Mesendoderm (in vitro differentiated cells): ENCODE results near the gene VAMP2.

ENCODE experiments used
- DNase-seq: peaks from one replicate; pipeline ENCODE4 v3.0.0; 2013
- H2AK5ac ChIP-seq: 2 replicates; pipeline ENCODE4 v1.6.1; 2013; ENCODE audit warnings: low read length, inconsistent platforms
- H2BK120ac ChIP-seq: 2 replicates; pipeline ENCODE4 v1.6.1; 2013; ENCODE audit warnings: low read depth, mild to moderate bottlenecking, low read length, moderate library complexity, mixed read lengths
- H2BK15ac ChIP-seq: replicated peaks from 2 replicates; pipeline ENCODE4 v1.6.1; 2013; ENCODE audit warnings: low read depth, mild to moderate bottlenecking, moderate library complexity
- H2BK5ac ChIP-seq: 2 replicates; pipeline ENCODE4 v1.6.1; 2013; ENCODE audit warnings: low read length, inconsistent platforms
- H3K18ac ChIP-seq: 2 replicates; pipeline ENCODE4 v1.6.1; 2013; ENCODE audit warnings: mild to moderate bottlenecking, low read length, mixed read lengths
- H3K23ac ChIP-seq: one replicate; pipeline ENCODE4 v1.6.1; 2013; ENCODE audit warnings: low read length
- H3K27ac ChIP-seq: 2 replicates; pipeline ENCODE4 v1.5.1; 2013; ENCODE audit warnings: low read depth, mild to moderate bottlenecking, inconsistent platforms, low read length, moderate library complexity
- H3K27me3 ChIP-seq: 2 replicates; pipeline ENCODE4 v1.6.1; 2013; ENCODE audit warnings: low read length, control low read depth, mild to moderate bottlenecking, inconsistent platforms; ENCODE audit not compliant: insufficient read depth, poor library complexity
- H3K36me3 ChIP-seq: 2 replicates; pipeline ENCODE4 v1.6.1; 2013; ENCODE audit warnings: low read length, inconsistent platforms; ENCODE audit not compliant: control insufficient read depth, insufficient read depth
- H3K4ac ChIP-seq: one replicate; pipeline ENCODE4 v1.6.1; 2013; ENCODE audit warnings: low read depth, mild to moderate bottlenecking, low read length, moderate library complexity
- H3K4me1 ChIP-seq: 2 replicates; pipeline ENCODE4 v1.6.1; 2013; ENCODE audit warnings: low read depth, low read length, inconsistent platforms; ENCODE audit not compliant: control insufficient read depth
- H3K4me2 ChIP-seq: 2 replicates; pipeline ENCODE4 v1.6.1; 2013; ENCODE audit warnings: low read length
- H3K4me3 ChIP-seq: 2 replicates; pipeline ENCODE4 v1.5.1; 2013; ENCODE audit warnings: mild to moderate bottlenecking, low read length
- H3K56ac ChIP-seq: one replicate; pipeline ENCODE4 v1.6.1; 2013; ENCODE audit warnings: low read length
- H3K79me1 ChIP-seq: 2 replicates; pipeline ENCODE4 v1.6.1; 2013; ENCODE audit warnings: low read length, inconsistent platforms
- H3K79me2 ChIP-seq: 2 replicates; pipeline ENCODE4 v1.6.1; 2013; ENCODE audit warnings: mild to moderate bottlenecking, low read length; ENCODE audit not compliant: control insufficient read depth, insufficient read depth
- H3K9ac ChIP-seq: 2 replicates; pipeline ENCODE4 v1.6.1; 2013; ENCODE audit warnings: low read length, inconsistent platforms
- H4K5ac ChIP-seq: one replicate; pipeline ENCODE4 v1.6.1; 2013; ENCODE audit warnings: low read length
- H4K8ac ChIP-seq: one replicate; pipeline ENCODE4 v1.6.1; 2013; ENCODE audit warnings: low read depth, mild to moderate bottlenecking, control low read depth, low read length, moderate library complexity
- WGBS: extraction: QIAGEN DNeasy Blood & Tissue Kit; methylation state at CpG from one replicate; pipeline ENCODE4 v1.1.7; 2013; ENCODE audit warnings: low lambda C conversion rate, missing lambda C conversion rate; ENCODE audit not compliant: insufficient coverage; ENCODE audit errors: extremely low coverage; 5-methylcytosine and 5-hydroxymethylcytosine counted together

Gene VAMP2

DNA sequence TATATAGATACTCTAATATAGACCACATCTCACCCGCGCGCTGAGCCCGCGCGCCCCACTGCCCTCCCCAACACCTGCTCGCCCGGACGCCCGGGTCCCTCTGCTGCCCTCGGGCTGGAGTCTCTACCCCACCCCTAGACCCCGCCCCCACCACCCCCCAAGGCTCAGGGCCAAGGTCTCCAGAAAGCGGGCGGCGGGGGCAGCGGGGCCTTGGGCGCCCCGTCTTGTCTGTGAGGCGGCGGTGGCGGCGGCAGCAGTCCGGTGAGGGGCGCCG is 41.4 kb downstream of the VAMP2 start:
- peak overlapping the region; percentile 83 for H3K4me2 ChIP-seq
- WGBS = no CpG with 5 or more reads among the region's 25 CpGs
- peaks cover 26% of the 10 kb centered on the region for H3K27me3 ChIP-seq
- no peaks in the 10 kb centered on the region for H3K79me1 ChIP-seq
- no peak overlapping the region for H3K56ac ChIP-seq
- no peak overlapping the region for H3K4ac ChIP-seq
- no peak for DNase-seq
- no peak overlapping the region for H2BK120ac ChIP-seq
- no peaks in the 10 kb centered on the region for H3K36me3 ChIP-seq
- H2BK15ac ChIP-seq = no peak overlapping the region
- no peaks in the 10 kb centered on the region for H3K79me2 ChIP-seq
- H2AK5ac ChIP-seq = no peak overlapping the region
- no peak overlapping the region for H4K8ac ChIP-seq
- no peak overlapping the region for H3K23ac ChIP-seq
- H3K27ac ChIP-seq = no peak overlapping the region
- no peak overlapping the region for H4K5ac ChIP-seq
- no peak overlapping the region for H3K4me3 ChIP-seq
- H3K18ac ChIP-seq = no peak overlapping the region
- peaks cover 4% of the 10 kb centered on the region for H3K4me1 ChIP-seq
- H2BK5ac ChIP-seq = no peak overlapping the region
- no peak overlapping the region for H3K9ac ChIP-seq

- Histone ChIP-seq H3K4ac (no peak overlapping the region), H3K27me3 (peaks cover 31% of the 10 kb centered on the region), H3K23ac (no peak overlapping the region), H3K18ac (no peak overlapping the region), H3K4me2 (peak overlapping the region; percentile 83), H4K5ac (no peak overlapping the region), H3K79me1 (no peaks in the 10 kb centered on the region), H4K8ac (no peak overlapping the region), H3K4me1 (peaks cover 4% of the 10 kb centered on the region), H2BK5ac (no peak overlapping the region), H3K9ac (peak overlapping the region; percentile 39), H3K27ac (no peak overlapping the region), H2AK5ac (no peak overlapping the region), H3K36me3 (no peaks in the 10 kb centered on the region), H2BK15ac (no peak overlapping the region), H3K79me2 (no peaks in the 10 kb centered on the region), H3K4me3 (peak overlapping the region; percentile 22), H3K56ac (peak overlapping the region; percentile 38), H2BK120ac (no peak overlapping the region)
- peak; percentile 93 for DNase-seq
- no CpG with 5 or more reads among the region's 40 CpGs for WGBS
These were observed 42.0 kb downstream of the VAMP2 start for GRCh38 chr17:8120520-8121406.

DNA sequence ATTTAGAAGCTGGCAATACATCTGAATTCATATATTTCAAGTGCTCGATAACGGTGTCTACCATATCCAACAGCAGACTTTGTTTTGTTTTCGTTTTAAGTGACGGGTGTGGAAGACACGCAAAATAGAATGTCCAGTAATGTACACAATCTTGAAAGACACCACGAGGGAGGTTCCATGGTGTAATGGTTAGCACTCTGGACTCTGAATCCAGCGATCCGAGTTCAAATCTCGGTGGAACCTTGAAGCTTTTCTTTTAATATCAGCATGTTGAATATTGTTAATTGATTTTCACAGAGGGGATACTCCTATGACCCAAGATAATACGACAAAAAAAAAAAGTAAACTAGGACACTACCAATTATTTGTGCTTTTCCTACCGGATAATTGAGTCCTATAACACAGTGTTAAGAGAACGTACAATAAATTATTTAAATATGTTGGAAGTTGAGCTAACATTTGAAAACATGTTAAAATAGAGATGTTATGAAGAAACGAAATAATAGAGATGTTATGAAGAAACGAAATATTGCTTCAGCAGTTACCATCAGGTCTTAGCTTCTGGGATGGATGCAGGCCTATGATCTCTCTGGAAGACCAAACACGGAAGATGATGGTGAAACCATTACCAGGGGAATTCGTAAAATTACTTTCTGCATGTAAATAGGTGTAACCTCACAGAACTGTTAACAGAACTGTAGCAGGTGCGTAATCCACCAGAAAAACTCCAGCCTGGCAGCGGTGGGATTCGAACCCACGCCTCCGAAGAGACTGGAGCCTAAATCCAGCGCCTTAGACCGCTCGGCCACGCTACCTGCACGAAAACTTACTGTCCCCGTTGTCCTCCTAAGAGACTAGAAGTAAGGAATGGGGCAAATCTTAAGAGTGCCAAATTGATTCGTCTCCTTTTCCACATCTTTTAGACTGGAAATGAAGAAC is 42.9 kb downstream of the VAMP2 start:
- Histone ChIP-seq H3K79me2 (no peaks in the 10 kb centered on the region), H3K4me3 (peak overlapping the region; percentile 22), H3K23ac (no peak overlapping the region), H4K5ac (no peak overlapping the region), H3K56ac (peak overlapping the region; percentile 38), H3K79me1 (no peaks in the 10 kb centered on the region), H3K27ac (no peak overlapping the region), H3K4me1 (peaks cover under 1% of the 10 kb centered on the region), H3K36me3 (no peaks in the 10 kb centered on the region), H2BK15ac (no peak overlapping the region), H2BK120ac (no peak overlapping the region), H2BK5ac (no peak overlapping the region), H3K9ac (peak overlapping the region; percentile 36), H3K27me3 (peaks cover 32% of the 10 kb centered on the region), H4K8ac (no peak overlapping the region), H3K4me2 (peak overlapping the region; percentile 45), H3K4ac (no peak overlapping the region), H2AK5ac (no peak overlapping the region), H3K18ac (no peak overlapping the region)
- WGBS = no CpG with 5 or more reads among the region's 28 CpGs
- DNase-seq = peak; percentile 96

GRCh38 chr17:8118769-8119580 is 43.8 kb downstream of the VAMP2 start:
- Histone ChIP-seq H4K8ac (no peak overlapping the region), H3K18ac (no peak overlapping the region), H3K27ac (no peak overlapping the region), H3K79me1 (no peaks in the 10 kb centered on the region), H3K27me3 (peaks cover 29% of the 10 kb centered on the region), H4K5ac (no peak overlapping the region), H3K4ac (no peak overlapping the region), H3K56ac (peak overlapping the region; percentile 51), H3K23ac (no peak overlapping the region), H2BK5ac (no peak overlapping the region), H2BK120ac (no peak overlapping the region), H2AK5ac (no peak overlapping the region), H3K9ac (peak overlapping the region; percentile 51), H3K4me2 (peak overlapping the region; percentile 95), H2BK15ac (no peak overlapping the region), H3K36me3 (no peaks in the 10 kb centered on the region), H3K4me3 (peak overlapping the region; percentile 57), H3K79me2 (no peaks in the 10 kb centered on the region), H3K4me1 (no peaks in the 10 kb centered on the region)
- 97% methylated on average over 2 of the region's 38 CpGs for WGBS
- DNase-seq = peak; percentile 86

DNA sequence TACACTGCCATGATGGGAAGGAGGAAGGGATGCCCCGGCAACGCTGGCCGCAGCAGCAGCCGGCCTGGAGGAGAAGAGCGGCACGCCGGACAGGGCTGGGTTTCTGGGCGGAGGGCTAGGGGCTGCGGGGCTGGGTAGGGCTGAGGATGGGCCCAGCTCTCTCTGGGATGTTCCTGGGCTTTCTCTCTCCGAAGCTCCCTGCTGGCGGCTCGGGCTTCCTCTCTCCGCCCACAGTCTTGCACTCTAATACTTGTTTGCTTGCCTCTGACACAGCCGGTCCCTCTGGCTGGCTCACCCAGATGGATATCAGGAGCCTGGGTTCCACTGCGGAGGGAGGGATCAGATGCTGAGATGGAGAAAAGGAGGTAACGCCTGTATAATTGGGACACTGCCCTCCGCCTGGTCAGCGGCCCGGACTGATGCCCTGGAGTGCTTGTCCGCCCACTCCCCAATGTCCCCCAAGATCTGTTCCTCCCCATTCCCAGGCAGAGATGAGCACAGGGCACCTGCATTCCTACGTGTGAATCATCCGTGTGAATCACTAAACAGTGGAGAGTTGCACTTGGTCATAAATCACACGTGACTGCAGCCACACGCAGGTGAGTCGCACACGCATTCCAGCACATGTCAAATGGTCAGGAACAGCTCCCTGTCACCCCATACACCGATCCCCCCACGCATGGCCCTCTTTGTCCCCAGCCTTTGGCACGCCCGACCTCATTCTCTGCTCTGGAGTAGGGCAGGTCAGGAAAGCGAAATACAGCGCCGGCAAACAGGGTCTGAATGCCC is 44.6 kb downstream of the VAMP2 start, which contains the start of gene ALOXE3:
ALOXE3 (minus strand) TSS at position 535 of the 789 bp plus-strand sequence; CDS start at position 11, 524 bp downstream.
- Histone ChIP-seq H2BK15ac (no peak within 1 kb of the TSS), H3K36me3 (no peaks in the 10 kb centered on the region), H3K27ac (no peak within 1 kb of the TSS), H3K27me3 (peaks cover 26% of the 10 kb centered on the region), H3K4me1 (no peaks in the 10 kb centered on the region), H3K4me3 (peak within 1 kb of the TSS; percentile 57), H2AK5ac (no peak within 1 kb of the TSS), H4K8ac (no peak within 1 kb of the TSS), H3K79me1 (no peaks in the 10 kb centered on the region), H3K79me2 (no peaks in the 10 kb centered on the region), H4K5ac (no peak within 1 kb of the TSS), H3K4ac (no peak within 1 kb of the TSS), H3K9ac (peak within 1 kb of the TSS; percentile 51), H3K56ac (peak within 1 kb of the TSS; percentile 72), H3K23ac (no peak within 1 kb of the TSS), H2BK5ac (no peak within 1 kb of the TSS), H2BK120ac (no peak within 1 kb of the TSS), H3K18ac (no peak within 1 kb of the TSS), H3K4me2 (peak within 1 kb of the TSS; percentile 95)
- no CpG with 5 or more reads among the region's 33 CpGs for WGBS
- DNase-seq = peak; percentile 74
